Loucy (cell line): ENCODE data around the gene MYO5C.

Experiments used
- CTCF ChIP-seq: fragments of 200-600 bp; sonication (generic); conservative IDR thresholded peaks from 2 replicates; pipeline ENCODE4 v1.5.1; 2014; ENCODE audit warnings: mild to moderate bottlenecking, antibody characterized with exemption, low read length
- EZH2phosphoT487 ChIP-seq: fragments of 200-600 bp; IDR thresholded peaks from 2 replicates; pipeline ENCODE4 v1.6.1; 2018; ENCODE audit warnings: antibody characterized with exemption, mild to moderate bottlenecking, moderate library complexity, borderline replicate concordance

GRCh38 chr15:52309154-52309548, 13.5 kb upstream of the MYO5C start:
- TF ChIP-seq CTCF = no peak
- no peak for TF ChIP-seq EZH2phosphoT487
